GM19193 (cell line): Measurements from ENCODE around the gene CTNND2.

Source experiments
- POLR2A ChIP-seq: IDR thresholded peaks from 4 replicates; pipeline ENCODE4 v1.6.1; 2011; ENCODE audit not compliant: insufficient read depth, insufficient read length; ENCODE audit errors: extremely low read depth

Gene CTNND2

GRCh38 chr5:11045411-11045810 is 858.8 kb downstream of the CTNND2 start:
- TF ChIP-seq POLR2A: no peak

DNA sequence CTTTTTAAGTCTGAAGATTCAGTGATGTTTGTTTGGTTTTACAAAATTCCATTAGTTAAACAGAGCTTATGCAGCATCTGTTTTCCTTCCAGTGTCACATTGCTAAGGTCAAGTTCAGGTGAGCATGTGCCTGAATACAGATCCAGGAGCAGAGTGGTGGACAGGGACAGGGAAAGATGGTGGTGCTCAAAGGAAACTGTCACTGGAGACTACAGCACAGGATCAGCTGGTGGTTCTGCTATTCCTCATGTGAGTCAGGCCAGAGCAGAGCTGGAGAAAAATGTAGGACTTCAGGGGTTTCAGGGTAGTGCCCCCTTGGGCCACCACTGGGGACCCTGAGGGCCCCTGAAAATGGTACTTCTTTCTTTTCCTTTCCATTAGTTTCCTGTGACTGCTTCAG is 859.7 kb downstream of the CTNND2 start:
- no peak for TF ChIP-seq POLR2A

- TF ChIP-seq POLR2A: no peak
Observed at GRCh38 chr5:11043881-11044280, 860.4 kb downstream of the CTNND2 start.

- no peak for TF ChIP-seq POLR2A
Observed at GRCh38 chr5:11040345-11040744, 863.9 kb downstream of the CTNND2 start.

DNA sequence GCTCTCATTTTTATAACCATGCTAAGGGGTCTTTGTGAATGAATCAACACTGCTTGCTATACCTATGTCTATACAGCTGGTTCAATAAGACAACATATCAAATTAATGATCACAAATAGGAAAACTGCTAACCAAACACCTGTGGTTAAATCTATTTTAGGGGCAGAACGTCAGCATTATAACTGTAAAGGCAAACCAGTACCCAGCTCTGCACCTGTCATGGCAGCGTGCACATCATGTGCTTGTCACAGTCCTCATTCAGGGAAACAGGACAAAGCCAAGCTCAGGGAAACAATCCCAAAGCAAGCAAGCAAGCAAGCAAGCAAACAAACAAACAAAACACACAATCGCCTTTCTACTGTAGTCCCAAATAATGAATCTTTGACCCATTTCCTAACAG is 865.5 kb downstream of the CTNND2 start:
- no peak for TF ChIP-seq POLR2A

GRCh38 chr5:11037941-11038340 is 866.3 kb downstream of the CTNND2 start:
- TF ChIP-seq POLR2A: no peak

DNA sequence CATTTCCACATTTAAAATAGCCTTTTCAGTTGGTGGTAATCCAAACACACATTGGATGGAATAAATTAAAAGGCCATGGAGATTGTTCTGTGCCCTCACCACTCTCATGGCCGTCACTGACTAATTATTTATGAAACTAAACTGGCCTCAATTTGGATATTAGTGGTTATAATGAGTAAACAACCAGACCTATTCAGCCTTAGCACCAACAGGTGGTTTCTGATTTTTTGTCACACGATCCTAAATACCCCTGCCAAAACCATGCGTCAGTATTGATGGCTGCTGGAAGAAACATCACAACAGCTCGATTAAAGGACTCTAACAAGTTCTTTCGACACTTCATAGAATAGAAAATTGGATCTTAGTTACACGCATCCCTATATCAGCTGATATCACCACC is 867.2 kb downstream of the CTNND2 start:
- TF ChIP-seq POLR2A: no peak

DNA sequence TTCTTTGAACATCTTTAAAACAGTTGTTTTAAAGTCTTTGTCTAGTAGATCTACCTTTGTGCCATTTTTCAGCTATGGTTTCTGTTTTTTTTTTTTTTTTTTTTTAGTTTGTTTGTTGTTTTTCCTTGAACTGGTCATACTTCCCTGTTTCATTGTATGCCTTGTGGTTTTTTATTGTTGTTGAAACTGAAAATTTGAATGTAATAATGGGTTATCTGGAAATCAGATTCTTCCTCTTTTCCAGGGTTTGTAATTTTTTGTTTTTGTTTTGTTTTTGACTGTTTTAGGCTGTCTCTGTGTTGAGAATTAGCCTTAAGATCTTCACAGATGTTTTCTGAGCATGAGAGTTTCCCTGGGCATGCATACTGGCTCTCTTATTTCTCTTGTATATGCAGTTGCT is 873.6 kb downstream of the CTNND2 start:
- no peak for TF ChIP-seq POLR2A

- TF ChIP-seq POLR2A: no peak
Observed at GRCh38 chr5:11027660-11028059, 876.6 kb downstream of the CTNND2 start.

GRCh38 chr5:11026543-11026942 is 877.7 kb downstream of the CTNND2 start:
- TF ChIP-seq POLR2A: no peak

- TF ChIP-seq POLR2A: no peak
Observed at GRCh38 chr5:11023945-11024344, 880.3 kb downstream of the CTNND2 start.

- no peak for TF ChIP-seq POLR2A
Observed at GRCh38 chr5:11013793-11014192, 890.5 kb downstream of the CTNND2 start.

- TF ChIP-seq POLR2A: no peak
Observed at GRCh38 chr5:11012295-11012694, 892.0 kb downstream of the CTNND2 start.

DNA sequence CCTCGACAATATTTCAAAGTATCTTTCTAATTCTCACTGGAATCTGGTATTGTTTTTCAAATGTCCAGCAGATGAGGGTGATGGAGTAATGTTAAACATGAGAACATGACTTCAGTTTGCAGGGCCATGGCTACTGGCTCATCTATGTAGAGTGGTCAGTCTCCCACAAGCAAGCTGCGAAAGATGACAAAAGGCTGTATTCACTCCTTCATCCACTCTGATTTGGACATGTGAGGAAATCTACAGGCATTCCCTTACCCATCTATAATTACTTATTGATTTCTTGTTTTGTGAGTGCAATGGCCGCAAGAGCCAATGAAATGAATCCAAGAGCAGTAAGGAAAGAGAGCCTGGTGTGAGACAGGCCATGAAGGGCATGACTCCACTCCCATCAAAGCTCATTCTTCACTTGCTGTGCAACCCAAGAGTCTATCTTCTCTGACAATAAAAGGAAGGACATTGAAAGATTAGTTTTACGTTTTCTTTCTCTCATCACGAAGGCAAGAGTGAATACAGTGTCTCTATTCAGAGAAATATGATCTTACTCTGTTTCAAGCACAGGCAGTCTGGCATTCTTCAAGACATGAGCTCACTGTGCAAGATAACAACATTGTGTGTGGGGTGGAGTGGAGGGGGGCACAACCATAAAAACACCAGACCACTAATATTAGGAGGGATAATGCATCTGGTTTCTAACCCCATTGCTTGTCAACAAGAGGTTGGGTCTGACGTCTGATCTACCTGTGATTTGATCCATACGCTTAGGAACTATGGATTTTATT is 893.6 kb downstream of the CTNND2 start:
- TF ChIP-seq POLR2A: no peak

GRCh38 chr5:11009576-11009975 is 894.7 kb downstream of the CTNND2 start:
- no peak for TF ChIP-seq POLR2A

GRCh38 chr5:11007269-11007870 is 896.9 kb downstream of the CTNND2 start:
- no peak for TF ChIP-seq POLR2A
